HepG2 (cell line): ENCODE data around the gene UBL7. TPM values are rescaled to one million over a fixed set of nuclear protein-coding genes. Genes with fewer than 3 reads are reported as not detected.

Source experiments
- ATF7 ChIP-seq, 2 experiments: fragments of 450-650 bp in 1 of 2; sonication (generic) in 1 of 2; formaldehyde crosslinking in 1 of 2; IDR thresholded peaks; 2 replicates each; pipeline versions ENCODE4 v1.4.0 to v1.6.1; 2016 to 2020; ENCODE audit warnings: antibody characterized with exemption in 1 of 2, mild to moderate bottlenecking in 1 of 2, missing genetic modification reagents in 1 of 2
- FOXA1 ChIP-seq, 2 experiments: fragments of 450-650 bp in 1 of 2; sonication (generic) in 1 of 2; formaldehyde crosslinking in 1 of 2; IDR thresholded peaks; 2 replicates each; pipeline versions ENCODE4 v1.4.0 to v1.6.1; 2016 to 2020; ENCODE audit warnings: missing genetic modification reagents in 1 of 2
- GATAD1 ChIP-seq: IDR thresholded peaks from 2 replicates; pipeline ENCODE4 v1.6.1; 2016; ENCODE audit warnings: missing genetic modification reagents, missing compliant biosample characterization
- HIVEP1 ChIP-seq: sonication (generic); formaldehyde crosslinking; IDR thresholded peaks from 2 replicates; pipeline ENCODE4 v1.4.0; 2020; ENCODE audit warnings: mild to moderate bottlenecking, missing genetic modification reagents
- MEIS1 ChIP-seq: sonication (generic); formaldehyde crosslinking; IDR thresholded peaks from 2 replicates; pipeline ENCODE4 v1.9.0; 2021; ENCODE audit warnings: mild to moderate bottlenecking, missing genetic modification reagents, moderate library complexity, borderline replicate concordance
- MTA3 ChIP-seq: sonication (generic); formaldehyde crosslinking; IDR thresholded peaks from 2 replicates; pipeline ENCODE4 v1.4.0; 2020; ENCODE audit warnings: missing genetic modification reagents
- PITX1 ChIP-seq: sonication (generic); formaldehyde crosslinking; IDR thresholded peaks from 2 replicates; pipeline ENCODE4 v1.5.1; 2020; ENCODE audit warnings: mild to moderate bottlenecking, missing genetic modification reagents
- SIX1 ChIP-seq: sonication (generic); formaldehyde crosslinking; IDR thresholded peaks from 2 replicates; pipeline ENCODE4 v1.4.0; 2020; ENCODE audit warnings: missing genetic modification reagents, borderline replicate concordance
- SMAD3 ChIP-seq: sonication (generic); formaldehyde crosslinking; IDR thresholded peaks from 2 replicates; pipeline ENCODE4 v1.4.0; 2020; ENCODE audit warnings: missing genetic modification reagents
- YY1 ChIP-seq: IDR thresholded peaks from 2 replicates; pipeline ENCODE4 v1.6.1; 2011; ENCODE audit warnings: low read length, low read depth, moderate library complexity, mild to moderate bottlenecking; ENCODE audit not compliant: insufficient read depth, insufficient replicate concordance
- ZBTB3 ChIP-seq: sonication (generic); formaldehyde crosslinking; IDR thresholded peaks from 2 replicates; pipeline ENCODE4 v1.4.0; 2020; ENCODE audit warnings: low read depth, mild to moderate bottlenecking, moderate library complexity, missing genetic modification reagents, borderline replicate concordance
- ZNF34 ChIP-seq: sonication (generic); formaldehyde crosslinking; IDR thresholded peaks from 2 replicates; pipeline ENCODE4 v1.4.0; 2020; ENCODE audit warnings: mild to moderate bottlenecking, missing genetic modification reagents, borderline replicate concordance
- ZNF556 ChIP-seq: sonication (generic); formaldehyde crosslinking; IDR thresholded peaks from 2 replicates; pipeline ENCODE4 v1.4.0; 2020; ENCODE audit warnings: mild to moderate bottlenecking, missing genetic modification reagents, borderline replicate concordance
- ZNF577 ChIP-seq: sonication (generic); formaldehyde crosslinking; IDR thresholded peaks from 2 replicates; pipeline ENCODE4 v1.4.0; 2020; ENCODE audit warnings: mild to moderate bottlenecking, low read depth, missing genetic modification reagents, borderline replicate concordance
- ZNF737 ChIP-seq: sonication (generic); formaldehyde crosslinking; IDR thresholded peaks from 2 replicates; pipeline ENCODE4 v1.5.0; 2020; ENCODE audit warnings: missing genetic modification reagents, mild to moderate bottlenecking, borderline replicate concordance
- ZSCAN9 ChIP-seq: IDR thresholded peaks from 2 replicates; pipeline ENCODE4 v1.6.1; 2016; ENCODE audit warnings: borderline replicate concordance
- polyA plus RNA-seq, 8 experiments: library from polyadenylated mRNA; depleted of rRNA in 3 of 8; stranded (reverse) in 7 of 8; unstranded in 1 of 8; fragments of >200 nt; fragmentation: Illumina TruSeq in 4 of 8; extraction: Trizol in 4 of 8; gene quantifications; 2 replicates each; pipeline versions ENCODE4 v1.2.1 to v1.2.3, GENCODE V29; 2011 to 2016; ENCODE audit warnings: low read depth in 4 of 8, missing spikeins in 1 of 8, mixed read lengths in 1 of 8; ENCODE audit not compliant: insufficient read depth in 1 of 8
- total RNA-seq, 5 experiments: library from RNA; depleted of rRNA; stranded (reverse); fragments of >200 nt; fragmentation: Illumina TruSeq; extraction: Trizol; gene quantifications; 2 replicates each; pipeline ENCODE4 v1.2.3, GENCODE V29; 2016; ENCODE audit warnings: low read depth in 1 of 5
- TF ChIP-seq, protein P1 (sequence below): sonication (generic); formaldehyde crosslinking; IDR thresholded peaks from one replicate; pipeline ENCODE4 v1.5.1; 2020; ENCODE audit warnings: mild to moderate bottlenecking, missing genetic modification reagents; ENCODE audit errors: not compliant biosample characterization
- TF ChIP-seq, protein P2 (sequence below): sonication (generic); formaldehyde crosslinking; IDR thresholded peaks from 2 replicates; pipeline ENCODE4 v1.8.1; 2023; ENCODE audit warnings: missing genetic modification reagents, mild to moderate bottlenecking, borderline replicate concordance
- TF ChIP-seq, protein P3 (sequence below): sonication (generic); formaldehyde crosslinking; conservative IDR thresholded peaks from 2 replicates; pipeline ENCODE4 v1.4.0; 2020; ENCODE audit warnings: missing genetic modification reagents

Gene UBL7
- total and polyA plus RNA-seq, 2 of the 13 experiments (the other 11 are each of a cell fraction or from before 2014, with no cell fraction given), result 55.0 to 63.5 TPM

DNA sequence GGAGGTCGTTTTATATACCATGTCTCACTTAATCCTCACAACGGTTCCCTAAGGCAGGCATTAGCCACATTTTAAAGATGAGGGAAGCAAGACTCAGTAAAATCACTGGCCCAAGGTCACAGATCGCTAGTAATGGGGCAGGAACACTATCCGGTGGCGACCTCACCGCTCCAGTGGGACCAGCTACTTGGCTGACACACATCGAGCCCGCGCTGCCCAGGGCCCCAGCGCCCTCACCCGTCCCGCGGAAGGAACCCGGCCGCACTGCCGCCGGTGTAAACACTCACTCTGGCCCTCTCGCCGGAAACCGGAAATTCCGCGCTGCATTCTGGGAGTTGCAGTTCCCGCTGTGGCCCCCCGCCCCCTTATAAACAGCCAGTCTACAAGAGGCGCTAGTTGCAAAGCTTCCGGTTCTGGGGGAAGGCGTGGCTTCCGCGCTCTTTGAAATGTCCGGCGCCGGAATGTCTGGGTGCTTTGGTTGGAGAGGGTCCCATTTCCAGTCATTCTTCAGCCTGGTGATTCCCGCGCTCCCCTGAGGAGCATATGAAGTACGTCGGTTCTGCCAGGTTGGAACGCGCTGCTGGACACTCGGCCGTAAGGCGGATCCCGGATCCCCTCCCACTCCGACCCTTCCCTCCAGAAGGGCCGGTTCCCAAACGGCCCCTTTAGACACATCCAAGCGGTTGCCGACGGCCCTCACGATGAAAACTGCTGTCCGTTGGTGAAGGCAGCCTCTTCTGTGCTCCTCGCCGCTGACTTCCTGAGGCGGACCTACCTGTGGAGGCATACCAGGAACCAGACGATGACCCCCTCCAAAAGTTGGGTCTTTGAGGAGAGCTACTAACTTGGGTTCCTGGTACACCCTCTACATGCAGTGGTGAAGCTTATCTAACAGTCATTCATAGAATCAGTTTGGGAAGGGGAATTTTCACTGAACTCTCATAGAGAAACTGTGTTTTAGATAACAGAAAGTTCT lies at the start of gene UBL7 (continued):
- TF ChIP-seq, protein P1, sequence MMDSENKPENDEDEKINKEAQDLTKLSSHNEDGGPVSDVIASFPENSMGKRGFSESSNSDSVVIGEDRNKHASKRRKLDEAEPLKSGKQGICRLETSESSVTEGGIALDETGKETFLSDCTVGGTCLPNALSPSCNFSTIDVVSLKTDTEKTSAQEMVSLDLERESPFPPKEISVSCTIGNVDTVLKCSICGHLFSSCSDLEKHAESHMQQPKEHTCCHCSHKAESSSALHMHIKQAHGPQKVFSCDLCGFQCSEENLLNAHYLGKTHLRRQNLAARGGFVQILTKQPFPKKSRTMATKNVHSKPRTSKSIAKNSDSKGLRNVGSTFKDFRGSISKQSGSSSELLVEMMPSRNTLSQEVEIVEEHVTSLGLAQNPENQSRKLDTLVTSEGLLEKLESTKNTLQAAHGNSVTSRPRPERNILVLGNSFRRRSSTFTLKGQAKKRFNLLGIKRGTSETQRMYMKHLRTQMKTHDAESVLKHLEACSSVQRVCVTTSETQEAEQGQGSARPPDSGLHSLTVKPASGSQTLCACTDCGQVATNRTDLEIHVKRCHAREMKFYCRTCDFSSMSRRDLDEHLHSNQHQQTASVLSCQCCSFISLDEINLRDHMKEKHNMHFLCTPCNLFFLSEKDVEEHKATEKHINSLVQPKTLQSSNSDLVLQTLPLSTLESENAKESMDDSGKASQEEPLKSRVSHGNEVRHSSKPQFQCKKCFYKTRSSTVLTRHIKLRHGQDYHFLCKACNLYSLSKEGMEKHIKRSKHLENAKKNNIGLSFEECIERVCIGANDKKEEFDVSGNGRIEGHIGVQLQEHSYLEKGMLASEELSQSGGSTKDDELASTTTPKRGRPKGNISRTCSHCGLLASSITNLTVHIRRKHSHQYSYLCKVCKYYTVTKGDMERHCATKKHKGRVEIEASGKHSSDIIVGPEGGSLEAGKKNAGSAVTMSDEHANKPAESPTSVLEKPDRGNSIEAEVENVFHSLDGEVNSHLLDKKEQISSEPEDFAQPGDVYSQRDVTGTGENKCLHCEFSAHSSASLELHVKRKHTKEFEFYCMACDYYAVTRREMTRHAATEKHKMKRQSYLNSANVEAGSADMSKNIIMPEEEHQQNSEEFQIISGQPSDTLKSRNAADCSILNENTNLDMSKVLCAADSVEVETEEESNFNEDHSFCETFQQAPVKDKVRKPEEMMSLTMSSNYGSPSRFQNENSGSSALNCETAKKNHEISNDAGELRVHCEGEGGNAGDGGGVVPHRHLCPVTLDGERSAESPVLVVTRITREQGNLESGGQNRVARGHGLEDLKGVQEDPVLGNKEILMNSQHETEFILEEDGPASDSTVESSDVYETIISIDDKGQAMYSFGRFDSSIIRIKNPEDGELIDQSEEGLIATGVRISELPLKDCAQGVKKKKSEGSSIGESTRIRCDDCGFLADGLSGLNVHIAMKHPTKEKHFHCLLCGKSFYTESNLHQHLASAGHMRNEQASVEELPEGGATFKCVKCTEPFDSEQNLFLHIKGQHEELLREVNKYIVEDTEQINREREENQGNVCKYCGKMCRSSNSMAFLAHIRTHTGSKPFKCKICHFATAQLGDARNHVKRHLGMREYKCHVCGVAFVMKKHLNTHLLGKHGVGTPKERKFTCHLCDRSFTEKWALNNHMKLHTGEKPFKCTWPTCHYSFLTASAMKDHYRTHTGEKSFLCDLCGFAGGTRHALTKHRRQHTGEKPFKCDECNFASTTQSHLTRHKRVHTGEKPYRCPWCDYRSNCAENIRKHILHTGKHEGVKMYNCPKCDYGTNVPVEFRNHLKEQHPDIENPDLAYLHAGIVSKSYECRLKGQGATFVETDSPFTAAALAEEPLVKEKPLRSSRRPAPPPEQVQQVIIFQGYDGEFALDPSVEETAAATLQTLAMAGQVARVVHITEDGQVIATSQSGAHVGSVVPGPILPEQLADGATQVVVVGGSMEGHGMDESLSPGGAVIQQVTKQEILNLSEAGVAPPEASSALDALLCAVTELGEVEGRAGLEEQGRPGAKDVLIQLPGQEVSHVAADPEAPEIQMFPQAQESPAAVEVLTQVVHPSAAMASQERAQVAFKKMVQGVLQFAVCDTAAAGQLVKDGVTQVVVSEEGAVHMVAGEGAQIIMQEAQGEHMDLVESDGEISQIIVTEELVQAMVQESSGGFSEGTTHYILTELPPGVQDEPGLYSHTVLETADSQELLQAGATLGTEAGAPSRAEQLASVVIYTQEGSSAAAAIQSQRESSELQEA, result no peak
- TF ChIP-seq PITX1 (CRISPR knock-in tag) (no peak), SIX1 (no peak), ZNF34 (no peak), MEIS1 (CRISPR knock-in tag) (peak; percentile 55; the same call in 1 of the 2 replicates), GATAD1 (peak; percentile 92), ZBTB3 (CRISPR knock-in tag) (no peak), ZNF577 (CRISPR knock-in tag) (no peak), SMAD3 (CRISPR knock-in tag) (peak; percentile 78), ZSCAN9 (CRISPR knock-in tag) (peak; percentile 72; the same call in 1 of the 2 replicates), ATF7 (IDR thresholded peaks at IDR 0.05) (no peak), ATF7 (CRISPR knock-in tag; IDR thresholded peaks at IDR 0.05) (no peak), MTA3 (CRISPR knock-in tag) (no peak), FOXA1 (IDR thresholded peaks at IDR 0.05) (no peak), FOXA1 (CRISPR knock-in tag; IDR thresholded peaks at IDR 0.05) (peak; percentile 95), ZNF737 (CRISPR knock-in tag) (no peak; the same call in 1 of the 2 replicates), HIVEP1 (CRISPR knock-in tag) (peak; percentile 57; the same call in 1 of the 2 replicates), ZNF556 (CRISPR knock-in tag) (no peak; the same call in 1 of the 2 replicates), YY1 (peak; percentile 59)
- TF ChIP-seq, protein P2, sequence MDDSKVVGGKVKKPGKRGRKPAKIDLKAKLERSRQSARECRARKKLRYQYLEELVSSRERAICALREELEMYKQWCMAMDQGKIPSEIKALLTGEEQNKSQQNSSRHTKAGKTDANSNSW, result no peak
- TF ChIP-seq, protein P3, sequence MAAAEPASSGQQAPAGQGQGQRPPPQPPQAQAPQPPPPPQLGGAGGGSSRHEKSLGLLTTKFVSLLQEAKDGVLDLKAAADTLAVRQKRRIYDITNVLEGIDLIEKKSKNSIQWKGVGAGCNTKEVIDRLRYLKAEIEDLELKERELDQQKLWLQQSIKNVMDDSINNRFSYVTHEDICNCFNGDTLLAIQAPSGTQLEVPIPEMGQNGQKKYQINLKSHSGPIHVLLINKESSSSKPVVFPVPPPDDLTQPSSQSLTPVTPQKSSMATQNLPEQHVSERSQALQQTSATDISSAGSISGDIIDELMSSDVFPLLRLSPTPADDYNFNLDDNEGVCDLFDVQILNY (CRISPR knock-in tag), result peak; percentile 56
